ENCODE results near the gene MPIG6B. TPM values are rescaled to one million over a fixed set of nuclear protein-coding genes. Genes with fewer than 3 reads are reported as not detected.

Gene MPIG6B
- total RNA-seq, 3 donors from 2014 or later (not counting 1 experiment from before 2014, with no cell fraction given), result 9.4 to 19.0 (median 12.8) TPM

DNA sequence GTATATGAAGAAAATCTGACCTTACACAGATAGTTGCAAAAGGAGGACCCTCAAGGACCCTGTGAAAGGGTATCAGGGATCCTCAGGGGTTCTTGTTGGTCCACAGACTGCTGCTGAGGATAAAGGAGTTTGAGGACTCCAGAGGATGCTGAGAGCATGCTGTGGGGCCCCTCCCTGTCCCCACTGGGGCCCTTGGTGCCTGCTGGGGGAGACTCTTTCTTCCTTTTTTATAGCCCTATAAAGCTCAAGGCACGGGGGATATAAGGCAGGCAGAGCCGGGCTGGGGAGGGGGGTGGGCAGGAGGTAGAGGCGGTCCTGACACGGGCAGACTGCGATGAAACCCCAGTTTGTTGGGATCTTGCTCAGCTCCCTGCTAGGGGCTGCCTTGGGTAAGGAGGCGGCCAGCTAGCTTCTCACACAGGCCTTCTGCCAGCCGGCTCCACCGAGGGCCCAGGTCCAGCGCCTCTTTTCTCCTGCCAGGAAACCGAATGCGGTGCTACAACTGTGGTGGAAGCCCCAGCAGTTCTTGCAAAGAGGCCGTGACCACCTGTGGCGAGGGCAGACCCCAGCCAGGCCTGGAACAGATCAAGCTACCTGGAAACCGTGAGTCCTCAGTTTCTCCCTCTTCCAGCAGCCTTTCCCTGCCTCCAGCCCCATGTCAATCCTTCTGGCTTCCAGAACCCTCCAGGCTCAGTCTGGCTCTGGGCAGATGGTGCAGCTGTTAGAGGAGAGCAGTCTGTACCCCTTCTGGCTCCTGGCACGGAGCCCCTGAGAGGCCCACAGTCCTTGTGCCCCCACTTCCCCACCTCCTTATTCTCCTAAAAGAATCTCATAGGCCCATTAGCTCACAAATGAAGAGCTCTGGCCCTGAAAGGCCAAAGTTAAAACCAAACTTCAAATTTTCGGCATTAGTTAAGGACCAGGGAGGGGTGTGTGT, 7.9 kb upstream of the MPIG6B start, which contains the start of gene LY6G6D:
Gene LY6G6D, plus strand, starts transcription at position 327 of the 937 bp plus-strand sequence. Its CDS starts 8 bp downstream, at position 335.
- 86% methylated on average over 16 of the region's 16 CpGs for WGBS (ENCODE audit: insufficient coverage)
- Histone ChIP-seq H3K27ac (ENCODE audit: low read length) (no peak within 1 kb of the TSS), H3K36me3 (ENCODE audit: control insufficient read depth, insufficient read depth, low read length) (no peaks in the 10 kb centered on the region), H3K4me1 (ENCODE audit: control insufficient read depth, insufficient read depth, low read length) (peaks cover 14% of the 10 kb centered on the region), H3K9me3 (ENCODE audit: control insufficient read depth, insufficient read depth, low read length) (no peaks in the 10 kb centered on the region), H3K4me3 (ENCODE audit: low read length) (no peak within 1 kb of the TSS), H3K27me3 (ENCODE audit: control insufficient read depth, insufficient read depth, low read length) (no peaks in the 10 kb centered on the region)
- DNase-seq, result no peak
- Mint-ChIP-seq H3K4me3 (no peak within 1 kb of the TSS), H3K36me3 (no peaks in the 10 kb centered on the region), H3K9me3 (no peaks in the 10 kb centered on the region), H3K4me1 (peaks cover 16 to 21% of the 10 kb centered on the region in 2 donors), H3K27me3 (ENCODE audit: low read depth in 2 of 2) (peaks cover 0 to 3% of the 10 kb centered on the region in 2 donors), H3K27ac (peak within 1 kb of the TSS in 1 of 2 donors; percentile 54)
- no peak for ATAC-seq
- TF ChIP-seq, protein P1, sequence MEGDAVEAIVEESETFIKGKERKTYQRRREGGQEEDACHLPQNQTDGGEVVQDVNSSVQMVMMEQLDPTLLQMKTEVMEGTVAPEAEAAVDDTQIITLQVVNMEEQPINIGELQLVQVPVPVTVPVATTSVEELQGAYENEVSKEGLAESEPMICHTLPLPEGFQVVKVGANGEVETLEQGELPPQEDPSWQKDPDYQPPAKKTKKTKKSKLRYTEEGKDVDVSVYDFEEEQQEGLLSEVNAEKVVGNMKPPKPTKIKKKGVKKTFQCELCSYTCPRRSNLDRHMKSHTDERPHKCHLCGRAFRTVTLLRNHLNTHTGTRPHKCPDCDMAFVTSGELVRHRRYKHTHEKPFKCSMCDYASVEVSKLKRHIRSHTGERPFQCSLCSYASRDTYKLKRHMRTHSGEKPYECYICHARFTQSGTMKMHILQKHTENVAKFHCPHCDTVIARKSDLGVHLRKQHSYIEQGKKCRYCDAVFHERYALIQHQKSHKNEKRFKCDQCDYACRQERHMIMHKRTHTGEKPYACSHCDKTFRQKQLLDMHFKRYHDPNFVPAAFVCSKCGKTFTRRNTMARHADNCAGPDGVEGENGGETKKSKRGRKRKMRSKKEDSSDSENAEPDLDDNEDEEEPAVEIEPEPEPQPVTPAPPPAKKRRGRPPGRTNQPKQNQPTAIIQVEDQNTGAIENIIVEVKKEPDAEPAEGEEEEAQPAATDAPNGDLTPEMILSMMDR (IDR thresholded peaks at IDR 0.05), result no peak
- intact Hi-C loops (cut with micrococcal nuclease), result no loop called here

DNA sequence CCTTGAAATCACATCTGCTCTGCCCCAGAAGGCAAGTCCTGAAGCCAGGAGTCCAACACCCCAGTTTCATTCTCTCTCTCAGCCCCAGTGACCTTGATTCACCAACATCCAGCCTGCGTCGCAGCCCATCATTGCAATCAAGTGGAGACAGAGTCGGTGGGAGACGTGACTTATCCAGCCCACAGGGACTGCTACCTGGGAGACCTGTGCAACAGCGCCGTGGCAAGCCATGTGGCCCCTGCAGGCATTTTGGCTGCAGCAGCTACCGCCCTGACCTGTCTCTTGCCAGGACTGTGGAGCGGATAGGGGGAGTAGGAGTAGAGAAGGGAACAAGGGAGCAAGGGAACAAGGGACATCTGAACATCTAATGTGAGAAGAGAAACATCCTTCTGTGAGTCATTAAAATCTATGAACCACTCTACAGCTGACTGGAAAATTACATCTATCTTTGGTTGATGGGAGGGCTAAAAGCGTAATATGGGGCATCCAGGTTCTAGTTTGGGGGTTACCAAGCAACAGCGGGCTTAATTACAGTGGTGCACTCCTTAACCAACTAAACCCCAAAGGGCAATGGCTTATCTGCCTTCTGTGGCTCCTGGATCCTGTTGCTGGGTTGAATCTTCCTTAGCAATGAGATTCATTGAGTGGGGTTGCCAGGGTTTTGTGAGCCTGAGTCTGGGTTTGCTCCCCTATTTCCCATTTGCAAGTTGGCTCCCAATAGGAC, 5.5 kb upstream of the MPIG6B start:
- H3K36me3 ChIP-seq (ENCODE audit: control insufficient read depth, insufficient read depth, low read length), result no peaks in the 10 kb centered on the region
- no peak overlapping the region for H3K4me3 ChIP-seq (ENCODE audit: low read length)
- 97% methylated on average over 10 of the region's 10 CpGs for WGBS (ENCODE audit: insufficient coverage)
- H3K4me1 Mint-ChIP-seq, result peaks cover 0 to 5% of the 10 kb centered on the region in 2 donors
- H3K4me3 Mint-ChIP-seq, result no peak overlapping the region
- no peaks in the 10 kb centered on the region for H3K27me3 ChIP-seq (ENCODE audit: control insufficient read depth, insufficient read depth, low read length)
- intact Hi-C loops (cut with micrococcal nuclease), result no loop called here
- DNase-seq, result no peak
- peaks cover 0 to 6% of the 10 kb centered on the region in 2 donors for H3K27me3 Mint-ChIP-seq (ENCODE audit: low read depth in 2 of 2)
- H3K9me3 ChIP-seq (ENCODE audit: control insufficient read depth, insufficient read depth, low read length), result no peaks in the 10 kb centered on the region
- H3K9me3 Mint-ChIP-seq, result no peaks in the 10 kb centered on the region
- TF ChIP-seq, protein P1 (IDR thresholded peaks at IDR 0.05), result no peak
- no peak for ATAC-seq
- no peak overlapping the region for H3K27ac ChIP-seq (ENCODE audit: low read length)
- no peak overlapping the region for H3K27ac Mint-ChIP-seq
- H3K36me3 Mint-ChIP-seq, result no peaks in the 10 kb centered on the region
- H3K4me1 ChIP-seq (ENCODE audit: control insufficient read depth, insufficient read depth, low read length), result no peaks in the 10 kb centered on the region

DNA sequence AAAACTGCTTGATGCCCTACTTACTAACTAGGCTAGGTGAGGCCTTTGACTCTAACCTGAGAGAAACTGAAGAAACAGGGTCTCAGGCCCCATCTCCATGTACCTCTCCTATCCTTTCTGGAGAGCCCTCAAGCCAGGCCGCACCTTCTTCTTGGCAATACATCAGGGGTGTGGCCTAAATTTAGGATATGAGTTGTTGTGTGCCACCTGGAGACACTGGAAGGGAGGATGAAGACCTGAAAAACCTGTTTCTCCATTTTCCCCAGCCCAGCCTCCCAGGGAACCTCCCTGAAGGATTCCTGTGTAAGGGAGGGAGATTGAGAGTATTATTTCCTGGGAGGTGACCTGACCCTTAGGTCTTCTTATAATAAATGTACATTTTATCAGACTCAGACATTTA, 4.9 kb upstream of the MPIG6B start:
- Histone ChIP-seq H3K27me3 (ENCODE audit: control insufficient read depth, insufficient read depth, low read length) (no peaks in the 10 kb centered on the region), H3K4me3 (ENCODE audit: low read length) (no peak overlapping the region), H3K9me3 (ENCODE audit: control insufficient read depth, insufficient read depth, low read length) (no peaks in the 10 kb centered on the region), H3K4me1 (ENCODE audit: control insufficient read depth, insufficient read depth, low read length) (peaks cover 5% of the 10 kb centered on the region), H3K36me3 (ENCODE audit: control insufficient read depth, insufficient read depth, low read length) (no peaks in the 10 kb centered on the region), H3K27ac (ENCODE audit: low read length) (no peak overlapping the region)
- Mint-ChIP-seq H3K36me3 (no peaks in the 10 kb centered on the region), H3K27ac (no peak overlapping the region), H3K9me3 (no peaks in the 10 kb centered on the region), H3K4me3 (no peak overlapping the region), H3K4me1 (peaks cover 3 to 8% of the 10 kb centered on the region in 2 donors), H3K27me3 (ENCODE audit: low read depth in 2 of 2) (peaks cover 0 to 6% of the 10 kb centered on the region in 2 donors)
- TF ChIP-seq, protein P1 (IDR thresholded peaks at IDR 0.05), result no peak
- no peak for ATAC-seq
- 80% methylated on average over 1 of the region's 1 CpG for WGBS (ENCODE audit: insufficient coverage)
- intact Hi-C loops (cut with micrococcal nuclease), result no loop called here
- DNase-seq, result no peak

All from natural killer cell (primary cell).